CD4-positive, alpha-beta T cell (primary cell): ENCODE data around the gene PTPRN2. TPM values are rescaled to one million over a fixed set of nuclear protein-coding genes. Genes with fewer than 3 reads are reported as not detected.

Experiments used
- ATAC-seq: fragments of 200-7000 bp; cut with Tn5 transposase; one replicate; pipeline ENCODE4 v1.10.0; 2022; ENCODE audit warnings: mild to moderate bottlenecking; ENCODE audit not compliant: poor library complexity
- CTCF ChIA-PET: fragments of 350-600 bp; sonication (Branson Sonifier 250); formaldehyde crosslinking; loops from one replicate; lab custom pipeline; 2021; ENCODE audit warnings: antibody characterized with exemption, inconsistent platforms; lab: Charles Lee
- POLR2A ChIA-PET: fragments of 350-600 bp; sonication (Branson Sonifier 250); formaldehyde crosslinking; loops from one replicate; lab custom pipeline; 2021; ENCODE audit warnings: antibody characterized with exemption, inconsistent platforms; lab: Charles Lee
- DNase-seq, 14 experiments: peaks; one replicate each; pipeline ENCODE4 v3.0.0-alpha.2; 2013 to 2020; ENCODE audit warnings: mixed read lengths in 2 of 14
- H3K27ac ChIP-seq, 2 donors: one replicate each; pipeline versions ENCODE4 v1.5.1 to v1.7.0; 2013; ENCODE audit warnings: low read length in 2 of 2, low read depth in 1 of 2, mild to moderate bottlenecking in 1 of 2
- H3K27me3 ChIP-seq, 2 experiments: 1 replicate in 1 of 2; 2 replicates in 1 of 2; pipeline versions ENCODE4 v1.6.1 to v1.7.0; 2013; ENCODE audit warnings: low read length in 2 of 2, control low read depth in 1 of 2, mild to moderate bottlenecking in 1 of 2, moderate library complexity in 1 of 2; ENCODE audit not compliant: insufficient read depth in 2 of 2, control insufficient read depth in 1 of 2
- H3K36me3 ChIP-seq: one replicate; pipeline ENCODE4 v1.6.1; 2013; ENCODE audit warnings: low read length, control low read depth; ENCODE audit not compliant: insufficient read depth
- H3K4me1 ChIP-seq: one replicate; pipeline ENCODE4 v1.6.1; 2013; ENCODE audit warnings: low read length, control low read depth; ENCODE audit not compliant: insufficient read depth
- H3K4me3 ChIP-seq: one replicate; pipeline ENCODE4 v1.5.1; 2013; ENCODE audit warnings: mild to moderate bottlenecking, low read length, moderate library complexity
- H3K9me3 ChIP-seq, 2 experiments: 1 replicate in 1 of 2; 2 replicates in 1 of 2; pipeline versions ENCODE4 v1.6.1 to v1.7.0; 2013; ENCODE audit warnings: low read length in 2 of 2, mild to moderate bottlenecking in 2 of 2, control low read depth in 1 of 2, moderate library complexity in 1 of 2; ENCODE audit not compliant: control insufficient read depth in 1 of 2, insufficient read depth in 1 of 2
- H3K27ac Mint-ChIP-seq: one replicate; pipeline ENCODE4 v1.8.0; 2020; ENCODE audit warnings: mixed read lengths
- H3K27me3 Mint-ChIP-seq: one replicate; pipeline ENCODE4 v1.8.0; 2021; ENCODE audit warnings: mixed read lengths
- H3K36me3 Mint-ChIP-seq: one replicate; pipeline ENCODE4 v1.8.0; 2021; ENCODE audit warnings: low read depth, mixed read lengths
- H3K4me1 Mint-ChIP-seq: one replicate; pipeline ENCODE4 v1.8.0; 2021; ENCODE audit warnings: low read depth, mixed read lengths
- H3K4me3 Mint-ChIP-seq: one replicate; pipeline ENCODE4 v1.8.0; 2020; ENCODE audit warnings: mild to moderate bottlenecking, mixed read lengths
- H3K9me3 Mint-ChIP-seq: one replicate; pipeline ENCODE4 v1.8.0; 2020; ENCODE audit warnings: mixed read lengths
- CTCF ChIP-seq: fragments of 200-600 bp; IDR thresholded peaks from one replicate; pipeline ENCODE4 v1.8.0; 2022; ENCODE audit warnings: antibody characterized with exemption, mild to moderate bottlenecking
- intact Hi-C, 2 experiments: fragments of 100-400 bp; cut with DNase I in 1 of 2; cut with micrococcal nuclease in 1 of 2; formaldehyde crosslinking; loops; one replicate each; pipeline versions ENCODE4 v1.15.1 to v1.9.0; 2023 to 2025; cut with DNase I, micrococcal nuclease
- total RNA-seq, 174 experiments: library from RNA in 2 of 174; stranded (reverse) in 2 of 174; gene quantifications; one replicate each; pipeline ENCODE4 v1.2.3 and lab custom pipeline; 2021 to 2026

PTPRN2 gene
- total RNA-seq, 2 experiments from 2014 or later, result 0.34 to 0.44 TPM

GRCh38 chr7:158424531-158424930, 163.1 kb downstream of the PTPRN2 start:
- DNase-seq, result no peak
- H3K27ac Mint-ChIP-seq, result no peak overlapping the region
- POLR2A ChIA-PET, result no interaction called here
- TF ChIP-seq CTCF, result no peak
- H3K27me3 ChIP-seq, result no peaks in the 10 kb centered on the region
- H3K4me1 ChIP-seq, result no peaks in the 10 kb centered on the region
- H3K4me3 Mint-ChIP-seq, result no peak overlapping the region
- intact Hi-C loops, result no loop called here
- H3K9me3 ChIP-seq, result no peaks in the 10 kb centered on the region
- no peaks in the 10 kb centered on the region for H3K27me3 Mint-ChIP-seq
- H3K27ac ChIP-seq, result no peak overlapping the region
- H3K4me3 ChIP-seq, result no peak overlapping the region
- no peaks in the 10 kb centered on the region for H3K4me1 Mint-ChIP-seq
- no peaks in the 10 kb centered on the region for H3K36me3 Mint-ChIP-seq
- H3K9me3 Mint-ChIP-seq, result no peaks in the 10 kb centered on the region
- no peak for ATAC-seq
- H3K36me3 ChIP-seq, result no peaks in the 10 kb centered on the region
- CTCF ChIA-PET, result no interaction called here

GRCh38 chr7:158424011-158424410, 163.6 kb downstream of the PTPRN2 start:
- no peaks in the 10 kb centered on the region for H3K27me3 ChIP-seq
- H3K9me3 ChIP-seq, result no peaks in the 10 kb centered on the region
- DNase-seq, result no peak
- no peaks in the 10 kb centered on the region for H3K36me3 Mint-ChIP-seq
- H3K27ac Mint-ChIP-seq, result no peak overlapping the region
- no peak for ATAC-seq
- H3K4me3 Mint-ChIP-seq, result no peak overlapping the region
- no peaks in the 10 kb centered on the region for H3K27me3 Mint-ChIP-seq
- no peaks in the 10 kb centered on the region for H3K9me3 Mint-ChIP-seq
- ChIA-PET CTCF (no interaction called here), POLR2A (no interaction called here)
- no peaks in the 10 kb centered on the region for H3K4me1 Mint-ChIP-seq
- no peak overlapping the region for H3K4me3 ChIP-seq
- intact Hi-C loops, result no loop called here
- TF ChIP-seq CTCF, result no peak
- no peaks in the 10 kb centered on the region for H3K36me3 ChIP-seq
- no peaks in the 10 kb centered on the region for H3K4me1 ChIP-seq
- no peak overlapping the region for H3K27ac ChIP-seq

- intact Hi-C loops, result no loop called here
- no peak overlapping the region for H3K4me3 ChIP-seq
- H3K4me1 Mint-ChIP-seq, result no peaks in the 10 kb centered on the region
- ChIA-PET POLR2A (no interaction called here), CTCF (no interaction called here)
- H3K36me3 ChIP-seq, result no peaks in the 10 kb centered on the region
- H3K9me3 Mint-ChIP-seq, result no peaks in the 10 kb centered on the region
- no peak overlapping the region for H3K4me3 Mint-ChIP-seq
- no peaks in the 10 kb centered on the region for H3K9me3 ChIP-seq
- no peak overlapping the region for H3K27ac ChIP-seq
- no peaks in the 10 kb centered on the region for H3K27me3 Mint-ChIP-seq
- H3K27ac Mint-ChIP-seq, result no peak overlapping the region
- no peaks in the 10 kb centered on the region for H3K27me3 ChIP-seq
- ATAC-seq (no peak), DNase-seq (peak in 1 of 14 experiments; percentile 6)
- H3K36me3 Mint-ChIP-seq, result no peaks in the 10 kb centered on the region
- H3K4me1 ChIP-seq, result no peaks in the 10 kb centered on the region
- no peak for TF ChIP-seq CTCF
Observed at GRCh38 chr7:158422887-158423560, 164.6 kb downstream of the PTPRN2 start.
